Esophagus mucosa (tissue), 1 donor: ENCODE data around the gene ID3. TPM values are rescaled to one million over a fixed set of nuclear protein-coding genes. Genes with fewer than 3 reads are reported as not detected.

Source experiments
- ATAC-seq: fragments of 200-7000 bp; cut with Tn5 transposase; one replicate; pipeline ENCODE4 v1.9.1; 2020
- total RNA-seq: library from RNA; stranded (reverse); gene quantifications from one replicate; pipeline ENCODE4 v1.2.4, GENCODE V29; 2023
- donor health status: DM: yes; HTN: yes; CAD: no.

ID3 gene
- total RNA-seq, 1 donor from 2014 or later: 25.7 TPM

GRCh38 chr1:23525558-23526250, 33.6 kb downstream of the ID3 start:
- no peak for ATAC-seq

GRCh38 chr1:23524716-23525401, 34.4 kb downstream of the ID3 start:
- ATAC-seq: peak; percentile 56

- ATAC-seq: peak; percentile 7
Observed at GRCh38 chr1:23524163-23524562, 35.1 kb downstream of the ID3 start.

- ATAC-seq: peak; percentile 6
Observed at GRCh38 chr1:23522244-23522982, 36.9 kb downstream of the ID3 start.

- ATAC-seq: no peak
Observed at GRCh38 chr1:23521588-23521987, 37.7 kb downstream of the ID3 start.

- ATAC-seq: no peak
Observed at GRCh38 chr1:23517581-23517980, 41.7 kb downstream of the ID3 start.

- ATAC-seq: no peak
Observed at GRCh38 chr1:23515905-23516304, 43.4 kb downstream of the ID3 start.

- no peak for ATAC-seq
Observed at GRCh38 chr1:23514111-23514679, 45.1 kb downstream of the ID3 start.

- no peak for ATAC-seq
Observed at GRCh38 chr1:23509896-23510295, 49.4 kb downstream of the ID3 start.

Other genes with a start within 250 kb of the ID3 start
- 96.2 TPM for gene HNRNPR, start 215.2 kb downstream of the ID3 start, total RNA-seq
- 23.7 TPM for gene ZNF436, start 189.7 kb downstream of the ID3 start, total RNA-seq
- 25.6 TPM for gene TCEA3, start 134.8 kb downstream of the ID3 start, total RNA-seq
- 31.5 TPM for gene ASAP3, start 75.3 kb downstream of the ID3 start, total RNA-seq
- gene E2F2, start 28.3 kb downstream of the ID3 start, total RNA-seq: 13.9 TPM
- gene RPL11, start 132.3 kb upstream of the ID3 start, total RNA-seq: 1,140 TPM
- 35.1 TPM for gene ELOA, start 184.0 kb upstream of the ID3 start, total RNA-seq
- gene PITHD1, start 218.9 kb upstream of the ID3 start, total RNA-seq: 63.8 TPM
- 48.9 TPM for gene LYPLA2, start 231.6 kb upstream of the ID3 start, total RNA-seq
- 61.6 TPM for gene GALE, start 241.3 kb upstream of the ID3 start, total RNA-seq